GM12878 (cell line): ENCODE measurements around the gene DIO2. TPM values are rescaled to one million over a fixed set of nuclear protein-coding genes. Genes with fewer than 3 reads are reported as not detected.

ENCODE experiments used
- ATAC-seq: fragments of 200-7000 bp; cut with Tn5 transposase; 3 replicates; pipeline ENCODE4 v1.9.1; 2020; ENCODE audit warnings: mild to moderate bottlenecking, moderate library complexity
- BruUV-seq: library from RNA; stranded (reverse); fragments of 400-500 nt; replicated peaks from 2 replicates; lab custom pipeline; 2021; lab: Mats Ljungman, UMichigan
- CTCF ChIA-PET: fragments of 300-600 bp; sonication (Branson Sonifier 250); formaldehyde crosslinking; extraction: SDS; loops from one replicate; lab custom pipeline; 2021; ENCODE audit warnings: inconsistent platforms; lab: Yijun Ruan, JAX
- POLR2A ChIA-PET: fragments of 350-600 bp; formaldehyde crosslinking; extraction: SDS; loops from one replicate; lab custom pipeline; 2021; ENCODE audit warnings: inconsistent platforms; lab: Charles Lee
- RAD21 ChIA-PET: fragments of 300-600 bp; sonication (Branson Sonifier 250); formaldehyde crosslinking; loops from one replicate; lab custom pipeline; 2023; ENCODE audit warnings: antibody characterized with exemption; ENCODE audit not compliant: unreplicated experiment; lab: Charles Lee
- SMC1A ChIA-PET: fragments of 300-600 bp; sonication (Branson Sonifier 250); formaldehyde crosslinking; loops from one replicate; lab custom pipeline; 2023; ENCODE audit not compliant: unreplicated experiment, uncharacterized antibody; lab: Charles Lee
- DNase-seq: peaks from one replicate; pipeline ENCODE4 v3.0.0-alpha.2; 2011; ENCODE audit warnings: low read depth, low spot score
- FAIRE-seq: peaks from 3 replicates; lab custom pipeline; 2011; peaks lifted over from hg19 to GRCh38; lab: Jason Lieb, UNC
- H2AFZ ChIP-seq: 2 replicates; pipeline ENCODE4 v1.6.0; 2011; ENCODE audit warnings: low read depth, low read length, control low read depth; ENCODE audit not compliant: control insufficient read depth
- H3K27ac ChIP-seq: 2 replicates; pipeline ENCODE4 v1.5.1; 2011; ENCODE audit warnings: control low read depth; ENCODE audit not compliant: control insufficient read depth, insufficient read depth
- H3K27me3 ChIP-seq, 2 experiments: replicated peaks in 1 of 2; 2 replicates each; pipeline versions ENCODE4 v1.6.0 to v1.6.1; 2011; ENCODE audit warnings: low read length in 1 of 2; ENCODE audit not compliant: control insufficient read depth in 2 of 2, insufficient read depth in 2 of 2
- H3K36me3 ChIP-seq, 2 experiments: 2 replicates each; pipeline ENCODE4 v1.5.1; 2011; ENCODE audit warnings: low read length in 1 of 2; ENCODE audit not compliant: control insufficient read depth in 2 of 2, insufficient read depth in 2 of 2
- H3K4me1 ChIP-seq: 2 replicates; pipeline ENCODE4 v1.6.1; 2011; ENCODE audit warnings: mild to moderate bottlenecking, low read length, moderate library complexity, mixed read lengths; ENCODE audit not compliant: control insufficient read depth, insufficient read depth
- H3K4me2 ChIP-seq: 2 replicates; pipeline ENCODE4 v1.6.0; 2011; ENCODE audit warnings: control low read depth; ENCODE audit not compliant: control insufficient read depth, insufficient read depth
- H3K4me3 ChIP-seq: fragments of 200-600 bp; sonication (generic); 2 replicates; pipeline ENCODE4 v1.5.1; 2016
- H3K79me2 ChIP-seq: 2 replicates; pipeline ENCODE4 v1.6.0; 2011; ENCODE audit warnings: low read length; ENCODE audit not compliant: control insufficient read depth, insufficient read depth
- H3K9ac ChIP-seq: 2 replicates; pipeline ENCODE4 v1.8.0; 2011; ENCODE audit warnings: low read length, control low read depth, mixed read lengths; ENCODE audit not compliant: control insufficient read depth, insufficient read depth
- H3K9me3 ChIP-seq: replicated peaks from 3 replicates; pipeline ENCODE4 v1.5.1; 2011; ENCODE audit warnings: mild to moderate bottlenecking, low read length; ENCODE audit not compliant: control insufficient read depth, insufficient read depth
- H4K20me1 ChIP-seq: 2 replicates; pipeline ENCODE4 v1.6.0; 2011; ENCODE audit not compliant: control insufficient read depth, insufficient read depth
- BACH1 ChIP-seq: fragments of 450-650 bp; IDR thresholded peaks from 2 replicates; pipeline ENCODE4 v1.6.1; 2017; ENCODE audit warnings: mild to moderate bottlenecking, borderline replicate concordance
- CHD1 ChIP-seq: IDR thresholded peaks from 2 replicates; pipeline ENCODE4 v1.6.1; 2012; ENCODE audit warnings: low read depth, low read length, improper control_type of control experiment
- CUX1 ChIP-seq: IDR thresholded peaks from 2 replicates; pipeline ENCODE4 v1.6.1; 2012; ENCODE audit warnings: improper control_type of control experiment, low read depth, low read length; ENCODE audit not compliant: insufficient replicate concordance
- FOXK2 ChIP-seq: fragments of 450-650 bp; IDR thresholded peaks from 2 replicates; pipeline ENCODE4 v1.6.1; 2017; ENCODE audit warnings: mild to moderate bottlenecking, moderate library complexity
- IRF5 ChIP-seq: fragments of 450-650 bp; IDR thresholded peaks from 2 replicates; pipeline ENCODE4 v1.6.1; 2017; ENCODE audit warnings: borderline replicate concordance
- NBN ChIP-seq: fragments of 450-650 bp; IDR thresholded peaks from 2 replicates; pipeline ENCODE4 v1.6.1; 2016
- PBX3 ChIP-seq: IDR thresholded peaks from 2 replicates; pipeline ENCODE4 v1.6.1; 2011; ENCODE audit warnings: mild to moderate bottlenecking, low read depth, low read length, moderate library complexity; ENCODE audit not compliant: insufficient replicate concordance
- RCOR1 ChIP-seq: conservative IDR thresholded peaks from 2 replicates; pipeline ENCODE4 v1.6.1; 2012; ENCODE audit warnings: low read depth, low read length, improper control_type of control experiment
- REST ChIP-seq: IDR thresholded peaks from 2 replicates; pipeline ENCODE4 v1.6.1; 2012; ENCODE audit warnings: mild to moderate bottlenecking, low read depth, low read length
- SIN3A ChIP-seq: IDR thresholded peaks from 2 replicates; pipeline ENCODE4 v1.6.1; 2012; ENCODE audit warnings: low read depth, low read length, improper control_type of control experiment
- SMC3 ChIP-seq: IDR thresholded peaks from 2 replicates; pipeline ENCODE4 v1.6.1; 2011; ENCODE audit warnings: low read length, improper control_type of control experiment, borderline replicate concordance
- STAT1 ChIP-seq: fragments of 450-650 bp; conservative IDR thresholded peaks from 2 replicates; pipeline ENCODE4 v1.6.1; 2014; ENCODE audit warnings: antibody characterized with exemption, mild to moderate bottlenecking
- YY1 ChIP-seq: IDR thresholded peaks from 2 replicates; pipeline ENCODE4 v1.6.1; 2011; ENCODE audit warnings: low read depth, mild to moderate bottlenecking, low read length
- ZSCAN29 ChIP-seq: fragments of 450-650 bp; IDR thresholded peaks from 2 replicates; pipeline ENCODE4 v1.6.1; 2017; ENCODE audit warnings: mild to moderate bottlenecking, moderate library complexity
- in situ Hi-C: fragments of 300-500 bp; cut with MboI; formaldehyde crosslinking; loops from 9 replicates; pipeline ENCODE4 v1.14.3; 2018; ENCODE audit warnings: mixed read lengths
- intact Hi-C: fragments of 100-400 bp; cut with micrococcal nuclease; formaldehyde crosslinking; loops from one replicate; pipeline ENCODE4 v1.14.2; 2022; ENCODE audit not compliant: unreplicated experiment
- polyA plus RNA-seq, 11 experiments: library from polyadenylated mRNA; depleted of rRNA in 4 of 11; unstranded in 6 of 11; stranded (reverse) in 5 of 11; fragments of >200 nt; fragmentation: Nextera tagmentation in 4 of 11; fragmentation: Illumina TruSeq in 1 of 11; extraction: Ambion mirVana in 4 of 11; extraction: Trizol in 1 of 11; gene quantifications; 1 replicate in 1 of 11; 2 replicates in 10 of 11; pipeline versions ENCODE4 v1.2.1 to v1.2.3, GENCODE V29; 2011 to 2016; ENCODE audit warnings: inconsistent platforms in 2 of 11, missing spikeins in 2 of 11, low read depth in 1 of 11
- total RNA-seq, 4 experiments: library from RNA; depleted of rRNA in 3 of 4; stranded (reverse); fragments of >200 nt in 3 of 4; fragmentation: Illumina TruSeq in 1 of 4; extraction: Trizol in 1 of 4; gene quantifications; 2 replicates each; pipeline versions ENCODE4 v1.2.1 to v1.2.3, GENCODE V29; 2013 to 2021

The DIO2 gene
- total and polyA plus RNA-seq, 10 of the 15 experiments (the other 5 are each of a cell fraction or from before 2014, with no cell fraction given), result not detected

GRCh38 chr14:80176893-80177292, 34.4 kb downstream of the DIO2 start:
- Histone ChIP-seq H3K36me3 (no peaks in the 10 kb centered on the region), H3K9ac (no peak overlapping the region), H3K27me3 (no peaks in the 10 kb centered on the region), H3K9me3 (no peaks in the 10 kb centered on the region), H3K4me2 (no peak overlapping the region), H3K27ac (no peak overlapping the region), H3K79me2 (no peaks in the 10 kb centered on the region), H4K20me1 (no peaks in the 10 kb centered on the region), H3K4me3 (no peak overlapping the region), H3K4me1 (no peaks in the 10 kb centered on the region), H2AFZ (no peak overlapping the region)
- DNase-seq, result no peak
- no peak for FAIRE-seq
- ChIA-PET POLR2A (no interaction called here), RAD21 (no interaction called here), SMC1A (interaction anchor here (1.2 kb wide), 1 partner anchor 11 kb away, joined by 3 read pairs; no protein-coding TSS in a partner anchor), CTCF (no interaction called here)
- in situ Hi-C loops (no loop called here), intact Hi-C loops (no loop called here)
- ATAC-seq, result no peak
- TF ChIP-seq ZSCAN29 (no peak), STAT1 (no peak), CHD1 (no peak), PBX3 (no peak), IRF5 (no peak), CUX1 (no peak), REST (no peak), NBN (no peak), FOXK2 (no peak), SMC3 (no peak), BACH1 (no peak), RCOR1 (no peak), SIN3A (no peak), YY1 (no peak)
- no TSS peak for BruUV-seq
